Measurements from ENCODE around the gene ASMTL.
"Not testable (repeated sequence)": the region's sequence is repeated elsewhere in the genome, so short reads cannot be mapped to it uniquely, and the experiment has no call there.

The ASMTL gene

GRCh38 chrX:1486749-1487361, 34.1 kb upstream of the ASMTL start:
- TF ChIP-seq CTCF (conservative IDR thresholded peaks at IDR 0.05; ENCODE audit: low read depth, low read length), result no peak
- no peak for DNase-seq (ENCODE audit: low read depth)
- no peak overlapping the region for H3K4me3 ChIP-seq (ENCODE audit: low read depth, low read length)

GRCh38 chrX:1486177-1486576, 33.5 kb upstream of the ASMTL start:
- DNase-seq (ENCODE audit: low read depth), result no peak
- no peak for TF ChIP-seq CTCF (conservative IDR thresholded peaks at IDR 0.05; ENCODE audit: low read depth, low read length)
- H3K4me3 ChIP-seq (ENCODE audit: low read depth, low read length), result no peak overlapping the region

GRCh38 chrX:1485033-1485432, 32.3 kb upstream of the ASMTL start:
- DNase-seq (ENCODE audit: low read depth), result no peak
- no peak overlapping the region for H3K4me3 ChIP-seq (ENCODE audit: low read depth, low read length)
- no peak for TF ChIP-seq CTCF (conservative IDR thresholded peaks at IDR 0.05; ENCODE audit: low read depth, low read length)

- TF ChIP-seq CTCF (conservative IDR thresholded peaks at IDR 0.05; ENCODE audit: low read depth, low read length), result no peak
- DNase-seq (ENCODE audit: low read depth), result no peak
- H3K4me3 ChIP-seq (ENCODE audit: low read depth, low read length), result no peak overlapping the region
Measured at GRCh38 chrX:1484638-1485019, 31.9 kb upstream of the ASMTL start.

GRCh38 chrX:1483843-1484637, 31.3 kb upstream of the ASMTL start:
- no peak for TF ChIP-seq CTCF (conservative IDR thresholded peaks at IDR 0.05; ENCODE audit: low read depth, low read length)
- no peak for DNase-seq (ENCODE audit: low read depth)
- no peak overlapping the region for H3K4me3 ChIP-seq (ENCODE audit: low read depth, low read length)

- not testable (repeated sequence) for H3K4me3 ChIP-seq (ENCODE audit: low read depth, low read length); DNase-seq (ENCODE audit: low read depth)
Measured at GRCh38 chrX:1482530-1482928, 29.8 kb upstream of the ASMTL start.

- DNase-seq (ENCODE audit: low read depth), result peak; percentile 97
- peak overlapping the region; percentile 29 for H3K4me3 ChIP-seq (ENCODE audit: low read depth, low read length)
- peak; percentile 7 for TF ChIP-seq CTCF (conservative IDR thresholded peaks at IDR 0.05; ENCODE audit: low read depth, low read length)
Measured at GRCh38 chrX:1481636-1482529, 29.2 kb upstream of the ASMTL start.
